Left cardiac atrium (tissue), 4 donors: ENCODE data around the gene HNRNPA2B1. TPM values are rescaled to one million over a fixed set of nuclear protein-coding genes. Genes with fewer than 3 reads are reported as not detected.
"Not testable (repeated sequence)": the region's sequence is repeated elsewhere in the genome, so short reads cannot be mapped to it uniquely, and the experiment has no call there.

ENCODE experiments used
- ATAC-seq, 2 donors: fragments of 200-7000 bp; cut with Tn5 transposase; one replicate each; pipeline ENCODE4 v1.9.1; 2020; ENCODE audit warnings: mild to moderate bottlenecking in 2 of 2, moderate library complexity in 2 of 2
- DNase-seq: peaks from one replicate; pipeline ENCODE4 v3.0.0-alpha.2; 2020
- intact Hi-C, 2 donors: fragments of 100-400 bp; cut with DNase I; formaldehyde crosslinking; loops; one replicate each; pipeline versions ENCODE4 v1.14.1 to v1.15.1; 2022 to 2023
- total RNA-seq, 2 donors: library from RNA; stranded (reverse); fragmentation: NEBNext Ultra II Directional; extraction: Animal tissue kit (Norgen Biotek cat#: 25700); gene quantifications; one replicate each; pipeline ENCODE4 v1.2.1, GENCODE V29; 2021
- donor health status: DM: no; HTN: yes; CAD: no.
- donor health status: DM: no; HTN: yes; CAD: no; lungs with severe emphysema.
- donor health status: DM: yes; HTN: yes; CAD: no.
- donor health status: Dilated cardiomyopathy.

Gene HNRNPA2B1
- total RNA-seq, 2 donors from 2014 or later = 330 to 390 TPM

DNA sequence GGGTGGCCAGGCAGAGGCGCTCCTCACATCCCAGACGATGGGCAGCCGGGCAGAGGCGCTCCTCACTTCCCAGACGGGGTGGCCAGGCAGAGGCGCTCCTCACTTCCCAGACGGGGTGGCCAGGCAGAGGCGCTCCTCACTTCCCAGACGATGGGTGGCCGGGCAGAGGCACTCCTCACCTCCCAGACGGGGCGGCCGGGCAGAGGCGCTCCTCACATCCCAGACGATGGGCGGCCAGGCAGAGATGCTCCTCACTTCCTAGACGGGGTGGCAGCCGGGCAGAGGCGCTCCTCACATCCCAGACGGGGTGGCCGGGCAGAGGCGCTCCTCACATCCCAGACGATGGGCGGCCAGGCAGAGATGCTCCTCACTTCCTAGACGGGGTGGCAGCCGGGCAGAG is 23.9 kb downstream of the HNRNPA2B1 start:
- DNase-seq, intact Hi-C loops: not testable (repeated sequence)

DNA sequence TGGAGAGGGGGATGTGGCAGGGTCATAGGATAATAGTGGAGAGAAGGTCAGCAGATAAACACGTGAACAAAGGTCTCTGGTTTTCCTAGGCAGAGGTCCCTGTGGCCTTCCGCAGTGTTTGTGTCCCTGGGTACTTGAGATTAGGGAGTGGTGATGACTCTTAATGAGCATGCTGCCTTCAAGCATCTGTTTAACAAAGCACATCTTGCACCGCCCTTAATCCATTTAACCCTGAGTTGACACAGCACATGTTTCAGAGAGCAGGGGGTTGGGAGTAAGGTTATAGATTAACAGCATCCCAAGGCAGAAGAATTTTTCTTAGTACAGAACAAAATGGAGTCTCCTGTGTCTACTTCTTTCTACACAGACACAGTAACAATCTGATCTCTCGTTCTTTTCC is 24.6 kb downstream of the HNRNPA2B1 start:
- ATAC-seq = not testable (repeated sequence)

More for the DNA sequence above, 23.9 kb downstream of the HNRNPA2B1 start:
- ATAC-seq = not testable (repeated sequence)

DNA sequence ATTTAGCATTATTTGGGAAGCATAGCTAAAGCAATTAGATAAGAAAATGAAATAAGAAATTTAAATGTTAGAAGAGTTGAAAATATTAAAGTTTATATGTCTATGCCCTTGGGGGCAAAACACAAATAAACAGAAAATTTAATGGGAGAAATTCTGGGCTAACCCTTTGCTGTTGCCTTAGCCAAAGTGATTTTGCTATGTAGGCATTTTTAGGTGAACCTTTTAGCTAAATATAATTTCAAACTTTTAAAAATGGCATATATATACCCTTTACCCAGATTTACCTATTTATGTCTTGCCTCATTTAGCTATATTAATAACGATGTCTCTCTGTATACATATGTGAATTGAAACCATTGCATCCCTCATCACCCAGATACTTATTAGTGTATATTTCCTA is 28.5 kb downstream of the HNRNPA2B1 start:
- intact Hi-C loops = no loop called here
- no peak for ATAC-seq
- DNase-seq = no peak

More for the DNA sequence above, 24.6 kb downstream of the HNRNPA2B1 start:
- DNase-seq, intact Hi-C loops: not testable (repeated sequence)

DNA sequence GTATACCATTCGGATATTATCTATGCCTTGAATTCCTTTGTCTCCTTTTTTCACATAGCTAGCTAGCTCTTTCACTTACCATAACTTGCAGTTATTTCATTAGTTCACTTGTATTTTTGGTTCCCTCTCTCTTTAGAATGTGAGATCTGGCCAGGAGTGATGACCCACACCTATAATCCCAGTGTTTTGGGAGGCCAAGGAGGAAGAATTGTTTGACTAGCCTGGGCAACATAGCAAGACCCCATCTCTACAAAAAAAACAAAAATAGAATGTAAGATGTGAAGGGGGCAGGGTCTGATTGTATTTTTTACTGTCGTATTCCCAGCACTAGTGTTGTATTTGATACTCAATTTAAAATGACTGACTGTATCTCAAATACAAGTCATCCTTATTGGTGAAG is 28.9 kb downstream of the HNRNPA2B1 start:
- intact Hi-C loops = no loop called here
- no peak for DNase-seq

DNA sequence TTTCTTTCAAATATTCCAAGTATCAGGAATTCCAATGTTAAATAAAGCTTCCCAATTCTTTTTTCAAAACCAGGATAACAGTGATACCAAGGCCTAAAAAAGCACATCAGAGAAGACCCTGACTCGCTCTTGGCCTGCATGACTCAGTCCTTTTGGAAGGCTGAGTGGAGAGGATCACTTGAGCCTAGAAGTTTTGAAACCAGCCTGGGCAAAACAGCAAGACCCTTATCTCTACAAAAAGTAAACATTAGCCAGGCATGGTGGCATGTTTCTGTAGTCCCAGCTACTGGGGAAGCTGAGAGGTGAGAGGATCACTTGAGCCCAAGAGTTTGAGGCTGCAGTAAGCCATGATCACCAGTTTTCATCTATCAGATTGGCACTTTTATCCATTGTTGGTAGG is 29.9 kb downstream of the HNRNPA2B1 start:
- no peak for DNase-seq
- intact Hi-C loops = no loop called here
- no peak for ATAC-seq

More for the DNA sequence above, 28.9 kb downstream of the HNRNPA2B1 start:
- no peak for ATAC-seq

DNA sequence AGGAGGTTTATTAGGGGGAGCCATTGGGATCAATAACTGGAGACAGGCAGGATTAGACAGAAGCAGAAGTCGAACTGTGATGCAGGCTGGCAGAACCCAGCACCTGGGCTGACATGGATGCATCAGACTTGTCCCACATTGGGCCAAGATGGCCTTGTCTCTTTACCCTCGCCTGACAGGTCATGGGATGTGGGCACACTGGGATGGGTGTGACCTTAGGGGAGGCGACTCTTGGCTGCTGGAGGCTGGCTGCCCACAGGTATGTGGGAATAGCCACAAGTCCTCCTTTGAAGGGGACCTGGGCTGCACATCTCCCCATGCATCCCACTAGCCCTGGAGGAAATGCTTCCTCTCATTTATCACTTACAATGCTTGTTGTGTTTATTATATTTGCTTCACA is 31.3 kb downstream of the HNRNPA2B1 start:
- intact Hi-C loops = no loop called here
- DNase-seq = no peak
- no peak for ATAC-seq

DNA sequence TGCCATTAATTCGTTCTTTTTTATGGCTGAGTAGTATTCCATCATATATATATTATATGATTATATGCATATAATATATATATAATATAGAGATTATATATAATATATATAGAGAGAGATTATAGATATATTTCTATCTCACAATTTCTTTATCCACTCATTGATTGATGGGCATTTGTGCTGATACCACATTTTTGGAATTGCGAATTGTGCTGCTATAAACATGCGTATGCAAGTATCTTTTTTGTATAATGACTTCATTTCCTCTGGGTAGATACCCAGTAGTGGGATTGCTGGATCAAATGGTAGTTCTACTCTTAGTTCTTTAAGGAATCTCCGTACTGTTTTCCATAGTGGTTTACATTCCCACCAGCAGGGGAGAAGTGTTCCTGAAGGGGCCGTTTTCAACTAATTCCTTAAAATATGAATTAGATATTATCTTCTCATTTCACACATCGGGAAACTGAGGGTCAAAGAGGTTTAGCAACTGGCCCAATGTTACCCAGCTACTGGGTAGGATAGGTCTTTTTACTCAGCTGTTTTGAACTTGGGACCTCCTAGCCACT is 32.0 kb downstream of the HNRNPA2B1 start:
- intact Hi-C loops = no loop called here
- DNase-seq (no peak), ATAC-seq (no peak)

- ATAC-seq (peak in 1 of 2 donors; percentile 30), DNase-seq (no peak)
- intact Hi-C loops = no loop called here
These were observed 33.1 kb downstream of the HNRNPA2B1 start for GRCh38 chr7:26167303-26167934.

DNA sequence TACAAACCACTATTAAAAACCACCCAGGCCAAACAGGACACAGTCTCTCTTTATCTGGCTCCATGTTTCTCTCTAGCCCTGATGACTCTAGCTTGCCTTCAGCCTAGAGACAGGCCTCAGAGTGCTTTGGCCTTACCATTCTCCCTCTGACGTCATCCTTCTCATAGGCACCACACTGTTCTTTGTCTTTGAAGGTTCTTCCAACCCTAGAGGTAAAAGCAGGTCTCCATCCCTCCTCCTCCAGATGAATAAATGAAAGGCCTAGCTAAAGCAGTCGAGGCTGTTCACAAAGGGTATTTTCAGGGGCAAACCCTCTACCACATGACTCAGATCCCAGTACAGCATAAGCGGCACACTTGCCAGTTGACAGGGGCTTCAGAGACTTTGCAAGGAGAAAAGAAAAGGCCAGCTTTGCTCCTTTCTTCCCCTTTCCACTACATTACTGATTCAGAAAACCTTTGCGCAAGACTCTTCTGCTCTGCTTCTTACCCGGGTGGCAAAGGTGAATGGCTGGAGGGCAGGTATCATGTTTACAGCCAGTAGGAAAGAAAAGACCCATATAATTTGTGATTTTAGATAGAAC is 33.8 kb downstream of the HNRNPA2B1 start:
- intact Hi-C loops = no loop called here
- DNase-seq (no peak), ATAC-seq (no peak)

- DNase-seq = no peak
- intact Hi-C loops = no loop called here
- peak in 1 of 2 donors; percentile 15 for ATAC-seq
These were observed 34.4 kb downstream of the HNRNPA2B1 start for GRCh38 chr7:26165950-26166683.

DNA sequence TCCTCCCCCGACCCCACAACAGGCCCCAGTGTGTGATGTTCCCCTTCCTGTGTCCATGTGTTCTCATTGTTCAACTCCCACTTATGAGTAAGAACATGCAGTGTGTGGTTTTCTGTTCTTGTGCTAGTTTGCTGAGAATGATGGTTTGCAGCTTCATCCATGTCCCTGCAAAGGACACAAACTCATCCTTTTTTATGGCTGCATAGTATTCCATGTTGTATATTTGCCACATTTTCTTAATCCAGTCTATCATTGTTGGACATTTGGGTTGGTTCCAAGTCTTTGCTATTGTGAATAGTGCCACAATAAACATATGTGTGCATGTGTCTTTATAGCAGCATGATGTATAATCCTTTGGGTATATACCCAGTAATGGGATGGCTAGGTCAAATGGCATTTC is 36.7 kb downstream of the HNRNPA2B1 start:
- intact Hi-C loops, ATAC-seq, DNase-seq: not testable (repeated sequence)

DNA sequence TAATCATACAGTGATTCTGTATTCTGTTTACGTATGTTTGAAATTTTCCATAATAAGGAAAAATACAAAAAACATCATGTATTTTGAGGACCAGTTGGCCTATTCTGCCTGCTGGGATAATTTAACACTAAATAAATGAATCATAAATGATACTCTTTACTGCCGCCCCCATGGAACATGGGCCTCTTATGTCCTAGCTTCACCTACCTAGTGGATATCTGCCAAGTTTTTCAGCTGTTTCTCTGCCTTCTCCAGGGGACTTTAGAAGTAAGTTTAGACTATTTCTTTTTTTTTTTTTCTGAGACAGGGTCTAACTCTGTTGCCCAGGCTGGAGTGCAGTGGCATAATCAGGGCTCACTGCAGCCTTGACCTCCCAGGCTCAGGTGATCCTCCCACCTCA is 38.1 kb downstream of the HNRNPA2B1 start:
- ATAC-seq (no peak), DNase-seq (no peak)
- intact Hi-C loops = no loop called here

DNA sequence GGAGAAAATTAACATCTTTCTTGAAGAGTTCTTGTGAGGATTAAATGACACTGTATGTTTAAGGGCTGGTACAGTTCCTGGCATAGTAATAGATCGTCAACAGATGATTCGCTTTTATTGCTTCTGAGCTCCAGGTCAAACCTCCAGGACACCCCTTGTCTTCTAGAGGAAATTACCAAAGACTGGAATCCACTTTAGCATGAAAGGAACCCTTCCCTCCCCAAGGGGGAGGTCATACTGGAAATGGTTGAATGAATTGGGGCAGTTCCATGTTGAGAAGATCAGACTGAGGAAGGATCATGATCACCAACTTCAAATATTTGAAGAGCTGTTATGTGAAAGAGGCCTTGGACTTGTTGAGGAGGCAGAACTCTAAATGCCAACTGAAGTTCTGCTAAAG is 39.6 kb downstream of the HNRNPA2B1 start:
- intact Hi-C loops = no loop called here
- no peak for DNase-seq
- no peak for ATAC-seq

- ATAC-seq = no peak
- no peak for DNase-seq
- intact Hi-C loops = no loop called here
These were observed 41.3 kb downstream of the HNRNPA2B1 start for GRCh38 chr7:26159243-26159642.

- ATAC-seq (no peak), DNase-seq (no peak)
- intact Hi-C loops = no loop called here
These were observed 42.9 kb downstream of the HNRNPA2B1 start for GRCh38 chr7:26157520-26158105.

GRCh38 chr7:26156451-26157420 is 43.8 kb downstream of the HNRNPA2B1 start:
- DNase-seq (no peak), ATAC-seq (peak in 1 of 2 donors; percentile 33)
- intact Hi-C loops = no loop called here

DNA sequence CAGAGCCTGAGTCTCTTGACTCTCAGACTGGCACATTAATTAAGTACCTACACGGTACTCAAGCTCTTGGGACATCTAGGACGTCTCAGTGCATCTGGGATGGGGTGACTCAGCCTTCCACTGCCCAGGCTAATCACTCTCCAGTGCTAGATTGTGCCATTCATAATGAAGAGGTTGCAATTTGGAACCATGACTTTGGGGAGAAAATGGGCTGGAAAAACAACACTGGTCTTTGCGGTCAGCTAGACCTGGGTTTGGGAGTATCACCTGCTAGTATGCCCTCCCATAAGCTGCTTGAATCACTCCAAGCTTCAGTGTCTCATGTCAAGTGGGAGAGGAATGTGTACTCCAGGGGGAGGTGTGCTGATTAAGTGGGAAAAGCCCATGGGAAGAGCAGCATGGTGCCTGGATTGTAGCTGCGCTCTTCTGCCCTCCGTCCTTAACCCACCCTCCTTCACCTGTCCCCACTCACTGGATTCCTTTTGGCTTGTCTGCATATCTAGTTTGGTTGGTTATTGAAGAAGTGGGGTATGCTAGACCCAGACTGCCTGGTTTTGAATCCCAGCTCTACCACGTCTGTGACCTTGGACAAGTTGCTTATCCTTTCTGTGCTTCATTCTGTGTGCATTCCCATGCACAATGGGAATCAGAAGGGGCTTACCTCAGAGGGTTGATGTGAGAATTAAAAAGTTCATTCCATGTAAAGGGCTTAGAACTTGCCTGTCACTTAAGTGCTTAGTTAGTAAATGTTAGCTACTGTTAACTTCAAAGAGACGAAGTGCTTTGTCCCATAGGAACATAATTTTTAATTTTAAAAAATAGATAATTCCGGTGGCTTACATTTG is 44.8 kb downstream of the HNRNPA2B1 start:
- intact Hi-C loops = no loop called here
- no peak for DNase-seq
- peak in 1 of 2 donors; percentile 8 for ATAC-seq
